ENCODE measurements around the gene UGT2A3.
"Not testable (repeated sequence)": the region's sequence is repeated elsewhere in the genome, so short reads cannot be mapped to it uniquely, and the experiment has no call there.

The UGT2A3 gene

GRCh38 chr4:68951078-68951805 lies at the start of gene UGT2A3:
TSS of gene UGT2A3 (minus strand) at chr4:68951804. CDS start at chr4:68951760, 44 bp downstream.
- no peak for DNase-seq (ENCODE audit: low read depth in 2 of 2)

GRCh38 chr4:68997040-68997439 lies 45.4 kb upstream of the UGT2A3 start:
- DNase-seq (ENCODE audit: low read depth in 2 of 2), result no peak

- DNase-seq (ENCODE audit: low read depth in 2 of 2), result no peak
Observed at GRCh38 chr4:68995292-68995691, 43.7 kb upstream of the UGT2A3 start.

- DNase-seq (ENCODE audit: low read depth in 2 of 2), result no peak
Observed at GRCh38 chr4:68987007-68987406, 35.4 kb upstream of the UGT2A3 start.

DNA sequence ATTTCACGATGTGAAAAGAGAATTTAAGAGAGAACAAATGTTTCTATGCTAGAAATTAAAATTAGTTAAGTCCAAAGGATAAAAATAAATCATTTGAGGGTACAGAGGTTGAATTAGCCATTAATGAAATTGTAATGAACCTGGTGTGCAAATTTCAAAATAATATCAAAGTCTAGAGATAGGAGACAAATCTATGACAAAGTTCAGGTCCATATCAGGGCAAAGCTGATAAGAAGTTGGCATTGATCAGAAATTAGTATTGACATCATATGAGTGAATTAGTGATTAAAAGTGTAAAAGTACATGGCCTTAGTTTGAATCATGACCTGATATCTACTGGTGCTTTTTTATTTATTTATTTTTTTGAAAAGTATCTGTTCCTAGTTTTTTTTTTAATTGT lies 33.8 kb upstream of the UGT2A3 start:
- DNase-seq (ENCODE audit: low read depth in 2 of 2), result no peak

- no peak for DNase-seq (ENCODE audit: low read depth in 2 of 2)
Observed at GRCh38 chr4:68984947-68985346, 33.3 kb upstream of the UGT2A3 start.

DNA sequence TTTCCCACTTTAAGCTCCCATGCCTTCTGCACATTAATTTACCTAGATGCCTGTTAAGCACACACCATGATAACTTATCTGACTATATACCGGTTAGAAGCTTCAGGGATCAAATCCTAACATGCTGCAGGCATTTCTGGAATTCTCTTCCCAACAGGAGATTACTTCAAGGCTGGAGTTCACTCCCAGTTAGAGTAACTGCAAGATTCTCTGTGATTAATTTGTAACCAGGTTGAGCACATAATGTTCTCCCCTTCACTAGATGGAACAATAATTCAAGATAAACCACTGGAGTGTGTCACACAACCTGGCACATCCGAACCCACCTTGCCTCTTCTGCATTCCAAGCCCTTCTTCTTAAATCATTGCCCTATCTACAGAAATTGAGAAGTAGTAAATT lies 11.8 kb upstream of the UGT2A3 start:
- DNase-seq (ENCODE audit: low read depth in 2 of 2), result no peak

GRCh38 chr4:68962868-68963267 lies 11.3 kb upstream of the UGT2A3 start:
- no peak for DNase-seq (ENCODE audit: low read depth in 2 of 2)

DNA sequence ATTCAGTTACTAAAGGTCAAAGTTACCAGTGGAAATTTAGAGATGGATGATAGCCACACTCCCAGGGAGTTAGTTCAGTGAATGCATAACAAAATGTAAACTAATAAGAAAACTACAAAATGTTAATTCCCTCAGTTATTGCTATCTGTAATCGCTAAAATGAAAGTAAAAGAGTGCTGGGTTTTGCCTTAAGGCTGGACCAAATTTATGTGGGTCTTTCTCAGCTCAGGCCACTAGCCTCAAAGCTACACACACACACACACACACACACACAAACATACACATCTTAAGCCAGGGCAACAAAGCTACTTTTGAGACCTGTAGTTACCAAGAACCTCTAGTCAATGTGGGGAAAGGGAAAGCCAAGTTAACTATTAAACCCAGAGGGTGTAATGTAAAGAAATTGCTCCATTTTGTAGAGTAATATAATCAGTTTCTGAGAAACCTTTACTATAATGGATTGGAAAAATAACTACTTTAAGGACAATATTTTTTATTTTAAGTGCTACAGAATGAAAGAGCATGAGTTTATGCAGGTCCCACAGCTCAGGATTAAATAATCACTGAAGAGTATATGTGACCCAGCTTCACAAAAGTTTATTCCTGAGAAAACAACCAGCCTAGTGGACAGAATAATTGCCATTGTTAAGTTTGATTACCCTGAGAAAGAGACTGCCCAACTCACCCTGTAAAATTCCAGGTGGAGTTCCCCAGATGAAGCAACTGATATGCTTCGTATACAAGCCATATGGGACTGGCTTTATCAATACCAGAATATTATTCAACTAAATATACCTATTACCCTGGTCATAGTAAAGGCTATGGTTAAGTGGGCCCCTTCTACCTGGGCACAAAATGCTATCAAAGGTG lies 8.9 kb upstream of the UGT2A3 start:
- DNase-seq (ENCODE audit: low read depth in 2 of 2), result no peak

DNA sequence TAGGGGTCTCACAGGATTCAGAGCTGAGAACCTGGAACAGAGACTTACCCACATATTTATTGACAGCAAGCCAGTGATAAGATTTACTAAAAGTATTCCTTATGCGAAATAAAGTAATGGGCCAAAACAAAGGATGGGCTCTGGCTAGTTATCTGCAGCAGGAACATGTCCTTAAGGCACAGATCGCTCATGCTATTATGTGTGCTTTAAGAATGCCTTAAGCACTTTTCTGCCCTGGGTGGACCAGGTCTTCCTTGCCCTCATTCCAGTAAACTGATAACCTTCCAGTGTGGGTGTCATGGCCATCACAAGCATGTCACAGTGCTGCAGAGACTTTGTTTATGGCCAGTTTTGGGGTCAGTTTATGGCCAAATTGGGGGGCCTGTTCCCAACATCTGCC lies 7.5 kb upstream of the UGT2A3 start:
- not testable (repeated sequence) for DNase-seq (ENCODE audit: low read depth in 2 of 2)

- DNase-seq (ENCODE audit: low read depth in 2 of 2), result no peak
Observed at GRCh38 chr4:68954126-68954525, 2.5 kb upstream of the UGT2A3 start.

GRCh38 chr4:68953056-68953596 lies 1.5 kb upstream of the UGT2A3 start:
- DNase-seq (ENCODE audit: low read depth in 2 of 2), result no peak

DNA sequence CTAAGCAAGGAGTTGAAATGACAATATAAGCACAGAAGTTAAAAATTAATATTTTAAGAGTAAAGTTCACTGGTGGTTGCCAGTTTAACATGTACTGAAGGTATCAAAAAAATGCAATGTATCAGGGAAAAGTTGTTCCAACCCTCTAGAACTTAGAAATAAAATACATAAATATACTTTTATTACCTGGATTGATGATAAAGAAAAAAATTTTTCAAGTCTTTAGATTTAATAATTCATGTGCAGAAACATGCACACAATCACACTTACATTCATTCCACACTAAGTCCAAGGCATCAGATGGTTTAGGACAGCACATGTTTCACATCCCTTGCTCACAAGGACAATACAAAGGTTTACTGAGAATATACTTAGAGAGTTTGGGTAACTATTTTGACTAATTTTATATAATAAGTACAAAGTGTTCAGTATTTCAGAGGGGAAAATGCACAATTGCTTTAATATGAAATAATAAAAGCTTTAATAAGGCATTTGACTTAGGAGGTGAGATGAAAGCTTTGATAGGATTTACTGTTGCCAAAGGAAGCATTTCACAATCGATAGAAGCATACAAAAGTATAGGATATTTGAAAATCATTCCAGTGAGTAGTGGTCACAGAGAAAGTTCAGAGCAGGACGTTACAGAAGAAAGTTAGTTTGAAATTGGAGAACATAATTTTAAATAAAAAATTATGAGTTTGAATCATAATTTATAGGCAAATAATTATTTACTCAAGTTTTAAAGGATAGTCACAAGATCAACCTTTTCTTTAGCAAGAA lies 392 bp upstream of the UGT2A3 start:
- DNase-seq (ENCODE audit: low read depth in 2 of 2), result no peak

DNA sequence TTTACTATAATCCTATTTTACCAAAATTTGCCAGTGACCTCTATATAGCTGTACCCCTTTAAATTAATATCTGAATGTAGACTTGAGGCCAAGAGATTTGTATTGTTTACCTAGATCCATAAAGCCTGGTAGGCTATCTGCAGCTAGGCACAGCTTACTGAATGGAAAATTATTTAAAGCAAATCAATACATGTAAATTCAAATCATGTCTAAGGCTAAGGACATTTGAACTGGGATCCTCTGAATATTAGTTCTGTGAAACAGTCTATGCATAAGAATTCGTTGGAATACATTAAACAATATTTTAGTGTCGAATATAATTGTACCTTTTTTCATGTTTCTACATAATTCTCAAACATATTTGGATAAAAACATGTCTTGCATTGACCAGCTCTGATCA lies 1.6 kb downstream of the UGT2A3 start:
- DNase-seq (ENCODE audit: low read depth in 2 of 2), result no peak

DNA sequence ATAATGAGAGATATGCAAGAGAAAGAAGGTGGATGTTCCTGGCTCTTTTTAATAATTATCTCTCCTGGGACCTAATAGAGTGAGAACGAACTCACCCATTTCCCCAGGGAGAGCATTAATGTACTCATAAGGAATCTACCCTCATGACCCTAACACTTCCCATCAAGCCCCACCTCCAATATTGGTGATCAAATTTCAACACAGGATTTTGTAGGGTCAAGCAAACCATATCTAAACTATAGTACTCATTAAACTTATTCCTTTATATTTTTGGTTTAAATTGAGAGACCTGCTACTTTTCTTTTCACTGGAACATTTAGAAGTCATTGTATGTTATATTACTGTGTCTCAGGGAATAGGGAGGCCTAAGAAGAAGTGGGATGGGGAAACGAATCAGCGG lies 2.6 kb downstream of the UGT2A3 start:
- DNase-seq (ENCODE audit: low read depth in 2 of 2), result no peak

DNA sequence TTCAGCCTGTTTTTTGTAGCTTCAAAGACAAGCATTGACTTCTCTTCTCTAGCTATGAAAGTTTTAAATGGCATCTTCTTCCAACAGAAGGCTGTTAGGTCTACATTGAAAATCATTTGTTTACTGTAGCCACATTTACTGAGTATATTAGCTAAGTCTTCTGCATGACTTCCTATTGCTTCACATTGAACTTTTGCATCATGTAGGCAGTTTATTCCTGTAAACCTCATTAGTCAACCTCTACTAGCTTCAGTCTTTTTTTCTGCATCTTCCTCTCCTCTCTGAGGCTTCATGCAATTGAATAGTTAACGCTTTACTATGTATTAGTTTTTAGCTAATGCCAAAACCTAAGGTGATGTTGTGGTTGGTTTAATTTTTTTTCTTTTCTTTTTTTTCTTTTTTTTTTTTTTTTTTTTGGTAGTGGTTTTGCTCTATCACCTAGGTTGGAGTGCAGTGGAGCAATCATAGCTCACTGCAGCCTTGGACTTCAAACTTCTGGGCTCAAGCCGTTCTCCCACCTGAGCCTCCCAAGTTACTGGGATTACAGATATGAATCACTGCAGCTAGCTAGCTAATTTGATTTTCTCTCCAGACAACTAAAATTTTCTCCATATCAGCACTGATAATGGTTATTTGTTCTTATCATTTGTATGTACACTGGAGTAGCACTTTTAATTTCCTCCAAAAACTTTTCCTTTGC lies 3.4 kb downstream of the UGT2A3 start:
- no peak for DNase-seq (ENCODE audit: low read depth in 2 of 2)

GRCh38 chr4:68929076-68929737 lies 22.4 kb downstream of the UGT2A3 start:
- DNase-seq (ENCODE audit: low read depth in 2 of 2), result no peak

- no peak for DNase-seq (ENCODE audit: low read depth in 2 of 2)
Observed at GRCh38 chr4:68927165-68927564, 24.4 kb downstream of the UGT2A3 start.

DNA sequence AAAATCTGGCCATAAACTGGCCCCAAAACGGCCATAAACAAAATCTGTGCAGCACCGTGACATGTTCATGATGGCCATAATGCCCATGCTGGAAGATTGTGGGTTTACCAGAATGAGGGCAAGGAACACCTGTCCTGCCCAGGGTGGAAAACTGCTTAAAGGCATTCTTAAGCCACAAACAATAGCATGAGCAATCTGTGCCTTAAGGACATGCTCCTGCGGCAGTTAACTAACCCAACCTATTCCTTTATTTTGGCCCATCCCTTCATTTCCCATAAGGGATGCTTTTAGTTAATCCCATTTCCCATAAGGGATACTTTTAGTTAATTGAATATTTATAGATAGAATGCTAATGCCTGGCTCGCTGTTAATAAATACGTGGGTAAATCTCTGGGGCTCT lies 29.4 kb downstream of the UGT2A3 start:
- not testable (repeated sequence) for DNase-seq (ENCODE audit: low read depth in 2 of 2)

DNA sequence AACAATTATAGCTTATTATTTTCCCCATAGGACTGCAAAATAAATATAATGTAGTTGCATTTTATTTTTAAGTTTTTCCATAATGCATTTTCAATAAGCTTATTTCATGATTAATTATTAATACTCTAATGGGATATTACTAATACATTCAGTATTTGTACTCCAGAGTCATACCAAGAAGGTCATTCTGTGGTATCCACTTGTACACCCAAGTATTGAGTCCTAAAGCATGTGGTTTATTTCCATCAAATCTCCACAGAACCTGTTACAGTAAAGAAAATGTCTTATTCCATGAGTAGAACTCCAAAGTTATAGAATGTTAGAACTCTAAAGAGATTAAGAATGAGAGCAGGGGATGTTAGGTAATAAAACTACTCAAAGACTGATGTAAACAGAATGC lies 30.6 kb downstream of the UGT2A3 start:
- DNase-seq (ENCODE audit: low read depth in 2 of 2), result no peak

GRCh38 chr4:68917016-68917415 lies 34.6 kb downstream of the UGT2A3 start:
- no peak for DNase-seq (ENCODE audit: low read depth in 2 of 2)

All from activated CD4-positive, alpha-beta T cell treated with anti-CD3 and anti-CD28 coated beads for 24 hours (primary cell).